ENCODE data around the gene DNLZ. TPM values are rescaled to one million over a fixed set of nuclear protein-coding genes. Genes with fewer than 3 reads are reported as not detected.
A peak's percentile ranks its signal among the peaks of the same experiment; 100 is the strongest.

DNLZ gene
- 22.5 and 26.4 TPM in 2 replicates for total RNA-seq (2022)
- percentile 43 among the genes with signal in this experiment for Bru-seq, nascent RNA
- BruChase-seq, experiment 1, labeled RNA remaining after a 6-hour chase: percentile 49 among the genes with signal in this experiment
- percentile 48 among the genes with signal in this experiment for BruChase-seq, experiment 2, labeled RNA remaining after a 2-hour chase
- long read RNA-seq, transcript DNLZ-201 (3 exons, 724 nt): major isoform, 63 of 67 reads
- long read RNA-seq, partial matches to known transcripts: 0 of 67 reads
- long read RNA-seq, other reads (novel, unspliced or antisense): 4 of 67 reads

GRCh38 chr9:136363106-136363948 lies at the start of gene DNLZ:
Gene DNLZ (minus strand): TSS chr9:136363744. CDS start chr9:136363714, 30 bp downstream.
- peak; percentile 76 for TF ChIP-seq CTCF (IDR thresholded peaks at IDR 0.05; ENCODE audit: unreplicated experiment)
- H3K9me3 Mint-ChIP-seq (ENCODE audit: low read depth, unreplicated experiment): no peaks in the 10 kb centered on the region
- H3K36me3 Mint-ChIP-seq (ENCODE audit: insufficient read depth, unreplicated experiment): peaks cover 40% of the 10 kb centered on the region
- no peak within 1 kb of the TSS for H3K27ac Mint-ChIP-seq (ENCODE audit: unreplicated experiment)
- peak; percentile 94 for DNase-seq
- BruUV-seq (replicated peaks): no TSS peak
- intact Hi-C loops (cut with micrococcal nuclease; ENCODE audit: unreplicated experiment): no loop called here
- CTCF ChIA-PET: interaction anchor here (1.0 to 1.6 kb wide), 4 partner anchors 9 to 33 kb away, joined by 3 to 7 read pairs (median 5); no protein-coding TSS in a partner anchor
- peak within 1 kb of the TSS; percentile 67 for H3K4me3 Mint-ChIP-seq (ENCODE audit: low read depth, unreplicated experiment)
- no peaks in the 10 kb centered on the region for H3K27me3 Mint-ChIP-seq (ENCODE audit: unreplicated experiment)
- no peaks in the 10 kb centered on the region for H3K4me1 Mint-ChIP-seq (ENCODE audit: low read depth, unreplicated experiment)

GRCh38 chr9:136412962-136413361 lies 49.4 kb upstream of the DNLZ start:
- no peak overlapping the region for H3K27ac Mint-ChIP-seq (ENCODE audit: unreplicated experiment)

GRCh38 chr9:136411378-136411777 lies 47.8 kb upstream of the DNLZ start:
- DNase-seq: no peak
- Mint-ChIP-seq H3K9me3 (ENCODE audit: low read depth, unreplicated experiment) (no peaks in the 10 kb centered on the region), H3K27me3 (ENCODE audit: unreplicated experiment) (no peaks in the 10 kb centered on the region), H3K4me3 (ENCODE audit: low read depth, unreplicated experiment) (peak overlapping the region; percentile 93), H3K36me3 (ENCODE audit: insufficient read depth, unreplicated experiment) (peaks cover 49% of the 10 kb centered on the region), H3K27ac (ENCODE audit: unreplicated experiment) (peak overlapping the region; percentile 81), H3K4me1 (ENCODE audit: low read depth, unreplicated experiment) (peaks cover 21% of the 10 kb centered on the region)
- no peak for TF ChIP-seq CTCF (IDR thresholded peaks at IDR 0.05; ENCODE audit: unreplicated experiment)
- CTCF ChIA-PET: no interaction called here
- intact Hi-C loops (cut with micrococcal nuclease; ENCODE audit: unreplicated experiment): no loop called here
- TSS peak; percentile 73 for BruUV-seq (replicated peaks)

More at GRCh38 chr9:136412962-136413361, 49.4 kb upstream of the DNLZ start:
- Mint-ChIP-seq H3K9me3 (ENCODE audit: low read depth, unreplicated experiment) (no peaks in the 10 kb centered on the region), H3K36me3 (ENCODE audit: insufficient read depth, unreplicated experiment) (peaks cover 44% of the 10 kb centered on the region), H3K4me3 (ENCODE audit: low read depth, unreplicated experiment) (no peak overlapping the region), H3K4me1 (ENCODE audit: low read depth, unreplicated experiment) (peaks cover 21% of the 10 kb centered on the region), H3K27me3 (ENCODE audit: unreplicated experiment) (no peaks in the 10 kb centered on the region)
- no peak for DNase-seq
- CTCF ChIA-PET: no interaction called here
- no peak for TF ChIP-seq CTCF (IDR thresholded peaks at IDR 0.05; ENCODE audit: unreplicated experiment)
- no TSS peak for BruUV-seq (replicated peaks)
- intact Hi-C loops (cut with micrococcal nuclease; ENCODE audit: unreplicated experiment): no loop called here

- CTCF ChIA-PET: interaction anchor here (1.1 kb wide), 1 partner anchor 65 kb away, joined by 3 read pairs; no protein-coding TSS in a partner anchor
- H3K9me3 Mint-ChIP-seq (ENCODE audit: low read depth, unreplicated experiment): no peaks in the 10 kb centered on the region
- BruUV-seq (replicated peaks): no TSS peak
- H3K27me3 Mint-ChIP-seq (ENCODE audit: unreplicated experiment): no peaks in the 10 kb centered on the region
- H3K4me1 Mint-ChIP-seq (ENCODE audit: low read depth, unreplicated experiment): peaks cover 21% of the 10 kb centered on the region
- intact Hi-C loops (cut with micrococcal nuclease; ENCODE audit: unreplicated experiment): no loop called here
- peaks cover 49% of the 10 kb centered on the region for H3K36me3 Mint-ChIP-seq (ENCODE audit: insufficient read depth, unreplicated experiment)
- peak within 1 kb of the TSS; percentile 93 for H3K4me3 Mint-ChIP-seq (ENCODE audit: low read depth, unreplicated experiment)
- TF ChIP-seq CTCF (IDR thresholded peaks at IDR 0.05; ENCODE audit: unreplicated experiment): no peak
- DNase-seq: peak; percentile 91
- H3K27ac Mint-ChIP-seq (ENCODE audit: unreplicated experiment): peak within 1 kb of the TSS; percentile 81
Measured at GRCh38 chr9:136410500-136411287, 47.1 kb upstream of the DNLZ start, which contains the start of the genes ENTR1 and PMPCA. Gene ENTR1 (minus strand): TSS chr9:136410614. CDS start chr9:136410397, 217 bp downstream. Gene PMPCA (plus strand): TSS chr9:136410658. CDS start chr9:136410669, 11 bp downstream.
